Measurements from ENCODE around the gene UACA. TPM values are rescaled to one million over a fixed set of nuclear protein-coding genes. Genes with fewer than 3 reads are reported as not detected.
"Not testable (repeated sequence)": the region's sequence is repeated elsewhere in the genome, so short reads cannot be mapped to it uniquely, and the experiment has no call there.

UACA gene
- 100 TPM for total RNA-seq

GRCh38 chr15:70763120-70763949, at the start of gene UACA:
TSS of gene UACA (minus strand) at chr15:70763558. CDS start at chr15:70763407, 151 bp downstream.
- peak within 1 kb of the TSS; percentile 89 to 94 (median 93) for H3K4me3 ChIP-seq (ENCODE audit: low read length in 3 of 3)
- peak within 1 kb of the TSS; percentile 94 to 97 (median 94) for H3K9ac ChIP-seq (ENCODE audit: low read depth in 1 of 3, low read length in 3 of 3)
- no peaks in the 10 kb centered on the region for H3K9me3 ChIP-seq (ENCODE audit: control insufficient read depth in 3 of 3, low read length in 3 of 3)
- no peaks in the 10 kb centered on the region for H3K27me3 ChIP-seq (ENCODE audit: control insufficient read depth in 3 of 3, insufficient read depth in 3 of 3, low read length in 3 of 3)
- H3K4me1 ChIP-seq (ENCODE audit: control insufficient read depth in 3 of 3, insufficient read depth in 3 of 3, low read length in 3 of 3), result peaks cover 21 to 28% (median 28%) of the 10 kb centered on the region in 3 donors
- peak within 1 kb of the TSS; percentile 95 for H3K27ac ChIP-seq (ENCODE audit: low read depth, low read length)
- H3K36me3 ChIP-seq (ENCODE audit: control insufficient read depth in 3 of 3, insufficient read depth in 3 of 3, low read length in 3 of 3), result peaks cover 0 to 2% (median 0%) of the 10 kb centered on the region in 3 donors

- no peaks in the 10 kb centered on the region for H3K36me3 ChIP-seq (ENCODE audit: control insufficient read depth in 3 of 3, insufficient read depth in 3 of 3, low read length in 3 of 3)
- H3K4me1 ChIP-seq (ENCODE audit: control insufficient read depth in 3 of 3, insufficient read depth in 3 of 3, low read length in 3 of 3), result peaks cover 0 to 6% (median 2%) of the 10 kb centered on the region in 3 donors
- H3K9me3 ChIP-seq (ENCODE audit: control insufficient read depth in 3 of 3, low read length in 3 of 3), result no peaks in the 10 kb centered on the region
Measured at GRCh38 chr15:70812827-70813364, 49.5 kb upstream of the UACA start.

GRCh38 chr15:70810916-70811578, 47.7 kb upstream of the UACA start:
- Histone ChIP-seq H3K27me3 (ENCODE audit: control insufficient read depth in 3 of 3, insufficient read depth in 3 of 3, low read length in 3 of 3) (no peaks in the 10 kb centered on the region), H3K4me3 (ENCODE audit: low read length in 3 of 3) (no peak overlapping the region), H3K27ac (ENCODE audit: low read depth, low read length) (no peak overlapping the region), H3K36me3 (ENCODE audit: control insufficient read depth in 3 of 3, insufficient read depth in 3 of 3, low read length in 3 of 3) (no peaks in the 10 kb centered on the region), H3K9me3 (ENCODE audit: control insufficient read depth in 3 of 3, low read length in 3 of 3) (no peaks in the 10 kb centered on the region), H3K9ac (ENCODE audit: low read depth in 1 of 3, low read length in 3 of 3) (no peak overlapping the region), H3K4me1 (ENCODE audit: control insufficient read depth in 3 of 3, insufficient read depth in 3 of 3, low read length in 3 of 3) (peaks cover 2 to 14% (median 8%) of the 10 kb centered on the region in 3 donors)

More at GRCh38 chr15:70812827-70813364, 49.5 kb upstream of the UACA start:
- H3K27me3 ChIP-seq (ENCODE audit: control insufficient read depth in 3 of 3, insufficient read depth in 3 of 3, low read length in 3 of 3), result no peaks in the 10 kb centered on the region
- no peak overlapping the region for H3K9ac ChIP-seq (ENCODE audit: low read depth in 1 of 3, low read length in 3 of 3)
- H3K27ac ChIP-seq (ENCODE audit: low read depth, low read length), result no peak overlapping the region
- no peak overlapping the region for H3K4me3 ChIP-seq (ENCODE audit: low read length in 3 of 3)

GRCh38 chr15:70806992-70807712, 43.8 kb upstream of the UACA start:
- H3K4me1 ChIP-seq (ENCODE audit: control insufficient read depth in 3 of 3, insufficient read depth in 3 of 3, low read length in 3 of 3), result peaks cover 2 to 17% (median 14%) of the 10 kb centered on the region in 3 donors
- no peaks in the 10 kb centered on the region for H3K36me3 ChIP-seq (ENCODE audit: control insufficient read depth in 3 of 3, insufficient read depth in 3 of 3, low read length in 3 of 3)
- H3K4me3 ChIP-seq (ENCODE audit: low read length in 3 of 3), result no peak overlapping the region
- no peak overlapping the region for H3K9ac ChIP-seq (ENCODE audit: low read depth in 1 of 3, low read length in 3 of 3)
- peak overlapping the region; percentile 60 for H3K27ac ChIP-seq (ENCODE audit: low read depth, low read length)
- no peaks in the 10 kb centered on the region for H3K9me3 ChIP-seq (ENCODE audit: control insufficient read depth in 3 of 3, low read length in 3 of 3)
- H3K27me3 ChIP-seq (ENCODE audit: control insufficient read depth in 3 of 3, insufficient read depth in 3 of 3, low read length in 3 of 3), result no peaks in the 10 kb centered on the region

GRCh38 chr15:70804388-70804787, 41.0 kb upstream of the UACA start:
- H3K27me3 ChIP-seq (ENCODE audit: control insufficient read depth in 3 of 3, insufficient read depth in 3 of 3, low read length in 3 of 3); H3K36me3 ChIP-seq (ENCODE audit: control insufficient read depth in 3 of 3, insufficient read depth in 3 of 3, low read length in 3 of 3); H3K27ac ChIP-seq (ENCODE audit: low read depth, low read length); H3K4me3 ChIP-seq (ENCODE audit: low read length in 3 of 3); H3K9me3 ChIP-seq (ENCODE audit: control insufficient read depth in 3 of 3, low read length in 3 of 3); H3K9ac ChIP-seq (ENCODE audit: low read depth in 1 of 3, low read length in 3 of 3): not testable (repeated sequence)
- H3K4me1 ChIP-seq (ENCODE audit: control insufficient read depth in 3 of 3, insufficient read depth in 3 of 3, low read length in 3 of 3), result peaks cover under 1 to 25% (median 17%) of the 10 kb centered on the region in 3 donors

GRCh38 chr15:70802629-70803028, 39.3 kb upstream of the UACA start:
- no peaks in the 10 kb centered on the region for H3K36me3 ChIP-seq (ENCODE audit: control insufficient read depth in 3 of 3, insufficient read depth in 3 of 3, low read length in 3 of 3)
- no peak overlapping the region for H3K27ac ChIP-seq (ENCODE audit: low read depth, low read length)
- H3K9ac ChIP-seq (ENCODE audit: low read depth in 1 of 3, low read length in 3 of 3), result no peak overlapping the region
- H3K4me1 ChIP-seq (ENCODE audit: control insufficient read depth in 3 of 3, insufficient read depth in 3 of 3, low read length in 3 of 3), result peaks cover 0 to 24% (median 13%) of the 10 kb centered on the region in 3 donors
- no peak overlapping the region for H3K4me3 ChIP-seq (ENCODE audit: low read length in 3 of 3)
- no peaks in the 10 kb centered on the region for H3K9me3 ChIP-seq (ENCODE audit: control insufficient read depth in 3 of 3, low read length in 3 of 3)
- H3K27me3 ChIP-seq (ENCODE audit: control insufficient read depth in 3 of 3, insufficient read depth in 3 of 3, low read length in 3 of 3), result no peaks in the 10 kb centered on the region

GRCh38 chr15:70801109-70801508, 37.8 kb upstream of the UACA start:
- Histone ChIP-seq H3K9ac (ENCODE audit: low read depth in 1 of 3, low read length in 3 of 3) (no peak overlapping the region), H3K4me3 (ENCODE audit: low read length in 3 of 3) (no peak overlapping the region), H3K36me3 (ENCODE audit: control insufficient read depth in 3 of 3, insufficient read depth in 3 of 3, low read length in 3 of 3) (no peaks in the 10 kb centered on the region), H3K4me1 (ENCODE audit: control insufficient read depth in 3 of 3, insufficient read depth in 3 of 3, low read length in 3 of 3) (peaks cover 0 to 17% (median 6%) of the 10 kb centered on the region in 3 donors), H3K27me3 (ENCODE audit: control insufficient read depth in 3 of 3, insufficient read depth in 3 of 3, low read length in 3 of 3) (no peaks in the 10 kb centered on the region), H3K27ac (ENCODE audit: low read depth, low read length) (no peak overlapping the region), H3K9me3 (ENCODE audit: control insufficient read depth in 3 of 3, low read length in 3 of 3) (no peaks in the 10 kb centered on the region)

GRCh38 chr15:70799667-70800450, 36.5 kb upstream of the UACA start:
- no peaks in the 10 kb centered on the region for H3K36me3 ChIP-seq (ENCODE audit: control insufficient read depth in 3 of 3, insufficient read depth in 3 of 3, low read length in 3 of 3)
- H3K9me3 ChIP-seq (ENCODE audit: control insufficient read depth in 3 of 3, low read length in 3 of 3), result no peaks in the 10 kb centered on the region
- no peak overlapping the region for H3K9ac ChIP-seq (ENCODE audit: low read depth in 1 of 3, low read length in 3 of 3)
- H3K27ac ChIP-seq (ENCODE audit: low read depth, low read length), result peak overlapping the region; percentile 51
- peaks cover 0 to 17% (median 6%) of the 10 kb centered on the region in 3 donors for H3K4me1 ChIP-seq (ENCODE audit: control insufficient read depth in 3 of 3, insufficient read depth in 3 of 3, low read length in 3 of 3)
- H3K27me3 ChIP-seq (ENCODE audit: control insufficient read depth in 3 of 3, insufficient read depth in 3 of 3, low read length in 3 of 3), result no peaks in the 10 kb centered on the region
- no peak overlapping the region for H3K4me3 ChIP-seq (ENCODE audit: low read length in 3 of 3)

GRCh38 chr15:70797464-70797863, 34.1 kb upstream of the UACA start:
- no peaks in the 10 kb centered on the region for H3K9me3 ChIP-seq (ENCODE audit: control insufficient read depth in 3 of 3, low read length in 3 of 3)
- no peak overlapping the region for H3K27ac ChIP-seq (ENCODE audit: low read depth, low read length)
- peaks cover 10 to 22% (median 16%) of the 10 kb centered on the region in 3 donors for H3K4me1 ChIP-seq (ENCODE audit: control insufficient read depth in 3 of 3, insufficient read depth in 3 of 3, low read length in 3 of 3)
- no peaks in the 10 kb centered on the region for H3K36me3 ChIP-seq (ENCODE audit: control insufficient read depth in 3 of 3, insufficient read depth in 3 of 3, low read length in 3 of 3)
- no peak overlapping the region for H3K4me3 ChIP-seq (ENCODE audit: low read length in 3 of 3)
- H3K9ac ChIP-seq (ENCODE audit: low read depth in 1 of 3, low read length in 3 of 3), result no peak overlapping the region
- H3K27me3 ChIP-seq (ENCODE audit: control insufficient read depth in 3 of 3, insufficient read depth in 3 of 3, low read length in 3 of 3), result no peaks in the 10 kb centered on the region
